Astrocyte of the hippocampus (primary cell): Measurements from ENCODE around the gene PET100.

Experiments
- DNase-seq: peaks from one replicate; pipeline ENCODE4 v3.0.0; 2011; ENCODE audit warnings: low read depth, low spot score

Gene PET100

DNA sequence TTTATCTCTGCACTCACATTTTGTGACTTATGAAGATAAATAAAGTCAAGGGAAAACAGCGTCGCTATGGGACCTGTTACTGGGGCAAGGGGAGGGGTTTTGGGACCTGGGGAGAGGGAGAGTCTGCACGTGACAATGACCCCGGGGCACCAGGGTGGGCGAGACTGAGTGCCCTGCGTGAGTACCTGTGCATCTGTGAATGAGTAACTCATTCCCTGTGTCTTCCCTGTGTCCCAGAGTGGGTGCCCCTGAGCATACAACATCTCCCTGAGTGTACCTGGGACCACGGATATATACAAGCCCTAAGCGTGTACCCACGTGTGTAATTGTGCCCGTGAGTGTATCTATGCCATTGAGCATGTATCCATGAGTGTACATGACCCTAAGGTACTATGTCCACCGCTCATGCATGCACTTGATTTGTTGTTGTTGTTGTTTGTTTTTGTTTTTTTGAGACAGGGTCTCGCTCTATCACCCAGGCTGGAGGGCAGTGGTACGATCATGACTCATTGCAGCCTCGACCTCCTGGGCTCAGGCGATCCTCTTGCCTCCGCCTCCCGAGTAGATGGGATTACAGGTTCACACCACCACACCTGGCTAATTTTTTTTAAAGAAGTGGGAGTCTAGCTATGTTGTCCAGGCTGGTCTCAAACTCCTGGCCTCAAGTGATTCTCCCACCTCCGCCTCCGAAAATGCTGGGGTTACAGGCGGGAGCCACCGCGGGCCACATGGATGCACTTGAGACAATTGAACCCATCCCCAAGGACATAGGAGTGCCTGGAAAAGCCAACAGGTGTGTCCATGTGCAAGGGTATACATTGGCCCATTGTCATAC, 50.4 kb downstream of the PET100 start:
- DNase-seq, result no peak

DNA sequence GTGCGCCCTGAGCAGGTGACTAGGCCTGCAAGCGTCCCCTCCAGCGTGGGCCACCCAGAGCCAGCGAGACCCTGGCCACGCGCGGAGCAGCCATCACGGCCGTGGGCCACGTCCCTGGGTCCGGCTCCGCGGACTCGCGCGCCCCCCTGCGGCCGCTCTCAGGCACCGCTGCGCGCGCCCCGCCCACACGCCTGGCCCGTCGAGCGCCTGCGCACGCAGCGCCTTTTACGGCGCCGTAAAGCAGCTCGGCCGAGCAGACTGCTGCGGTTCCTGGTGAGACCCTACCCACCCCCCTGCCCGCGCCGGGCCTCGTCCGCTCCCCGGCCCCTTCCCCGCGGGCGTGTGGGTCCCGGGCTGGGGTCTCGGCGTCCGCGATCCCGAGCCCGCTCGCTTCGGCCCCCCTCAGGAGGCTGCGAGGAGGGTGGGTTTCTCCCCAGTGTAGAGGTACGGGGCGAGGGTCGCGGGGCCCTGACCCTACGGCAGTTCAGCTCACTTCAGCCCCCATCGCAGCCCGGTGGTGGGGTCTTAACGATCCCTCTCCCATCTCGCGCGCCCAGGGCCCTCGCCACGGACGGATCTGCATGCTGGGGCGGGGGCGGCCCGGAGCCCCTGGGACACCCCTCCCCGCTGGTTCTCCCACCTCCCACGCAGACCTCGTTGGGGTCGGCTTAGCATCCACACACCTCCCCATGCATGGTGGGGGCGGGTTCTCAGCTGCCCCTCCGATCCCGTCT, 51.2 kb downstream of the PET100 start, which contains the start of gene TRAPPC5:
Gene TRAPPC5 (plus strand): TSS at position 228 of the 734 bp plus-strand sequence. CDS start 1,421 bp downstream, outside the sequence.
- peak; percentile 95 for DNase-seq
